GM19324 (cell line): ENCODE results near the gene SHISAL1.
"Not testable (repeated sequence)": the region's sequence is repeated elsewhere in the genome, so short reads cannot be mapped to it uniquely, and the experiment has no call there.

Experiments
- ATAC-seq: cut with Tn5 transposase; IDR thresholded peaks from one replicate; pipeline ENCODE4 v1.9.1; 2021; ENCODE audit warnings: mild to moderate bottlenecking, moderate library complexity; ENCODE audit not compliant: unreplicated experiment, low FRiP score

The SHISAL1 gene

DNA sequence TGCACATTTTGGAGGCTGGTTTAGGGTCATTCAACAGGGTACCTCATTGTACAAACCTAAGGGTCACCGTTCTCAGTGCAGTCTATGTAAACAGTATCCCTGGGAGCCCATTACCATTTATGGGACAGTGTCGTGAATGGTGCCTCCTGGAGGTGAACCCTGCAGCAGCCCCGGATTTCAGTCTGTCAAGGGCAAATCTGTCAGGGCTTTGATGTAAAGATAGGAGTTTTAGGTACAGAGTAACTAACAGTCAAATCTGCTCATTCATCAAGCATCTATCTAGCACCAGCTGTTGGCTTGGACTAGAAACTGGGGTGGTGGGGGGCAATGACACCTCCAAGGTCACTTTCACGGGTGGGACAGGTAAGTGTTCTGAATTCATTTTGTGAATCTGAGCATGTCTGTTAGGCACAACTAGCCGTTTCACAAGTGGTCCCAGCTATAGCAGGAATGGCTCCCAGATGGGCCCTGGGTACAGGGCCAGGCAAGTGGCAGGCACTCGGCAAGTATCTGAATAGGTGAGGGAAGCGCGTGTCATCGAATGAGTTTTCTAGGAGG, 68.4 kb downstream of the SHISAL1 start:
- ATAC-seq: no peak

DNA sequence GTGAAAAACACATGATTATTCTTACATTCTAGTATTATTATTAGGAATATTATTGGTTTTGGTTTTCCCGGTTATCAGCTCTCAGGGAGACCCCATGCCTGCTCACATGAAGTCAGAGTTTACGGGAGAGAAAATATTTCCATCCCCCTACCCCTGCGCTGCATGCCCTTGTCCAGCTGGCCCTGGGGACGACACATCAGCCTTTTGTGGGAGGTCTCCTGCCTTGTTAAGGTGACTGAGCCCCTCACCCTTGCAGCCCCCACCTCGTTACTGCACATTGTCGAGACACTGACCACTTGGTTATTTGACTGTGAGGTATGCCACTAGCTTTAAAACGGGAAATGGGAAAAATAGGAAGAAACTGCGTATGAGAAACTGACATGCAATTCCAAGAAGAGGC, 69.0 kb downstream of the SHISAL1 start:
- ATAC-seq: no peak

DNA sequence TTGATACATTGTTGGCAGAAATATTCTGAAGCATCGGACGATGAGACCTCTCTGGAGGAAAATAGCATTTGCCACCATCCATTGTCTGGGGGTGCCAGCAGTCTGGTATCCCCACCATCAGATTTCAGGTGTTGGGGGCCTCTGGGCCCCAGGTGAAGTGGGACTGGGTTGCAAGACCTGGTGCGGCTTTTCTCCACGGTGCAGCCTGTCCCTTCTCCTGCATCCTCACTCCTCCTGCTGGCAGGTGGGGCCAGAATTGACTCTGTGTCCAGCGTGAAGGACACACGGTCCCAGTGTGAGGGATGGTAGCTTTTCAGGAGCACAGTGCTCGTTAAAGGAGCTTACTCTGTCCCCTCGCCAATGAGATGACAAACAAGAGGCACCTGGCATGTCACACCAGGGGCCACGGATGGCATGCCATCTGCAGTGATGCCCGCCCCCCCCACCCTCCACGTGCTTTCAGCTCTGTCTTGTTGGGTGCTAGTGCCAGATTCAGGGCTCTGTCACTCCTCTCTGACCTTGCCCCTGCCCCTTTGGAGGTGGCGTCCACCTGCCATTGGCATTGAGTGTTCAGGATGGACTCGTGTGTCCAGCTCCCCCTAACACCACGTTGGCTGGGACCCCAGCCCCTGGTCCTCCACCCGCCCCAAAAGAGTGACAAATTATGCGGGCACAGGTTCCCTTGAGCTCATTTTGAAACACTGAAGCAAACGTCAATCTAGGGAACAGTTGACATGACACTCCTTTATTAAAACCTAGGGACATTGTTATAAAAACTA, 69.6 kb downstream of the SHISAL1 start:
- ATAC-seq: no peak

DNA sequence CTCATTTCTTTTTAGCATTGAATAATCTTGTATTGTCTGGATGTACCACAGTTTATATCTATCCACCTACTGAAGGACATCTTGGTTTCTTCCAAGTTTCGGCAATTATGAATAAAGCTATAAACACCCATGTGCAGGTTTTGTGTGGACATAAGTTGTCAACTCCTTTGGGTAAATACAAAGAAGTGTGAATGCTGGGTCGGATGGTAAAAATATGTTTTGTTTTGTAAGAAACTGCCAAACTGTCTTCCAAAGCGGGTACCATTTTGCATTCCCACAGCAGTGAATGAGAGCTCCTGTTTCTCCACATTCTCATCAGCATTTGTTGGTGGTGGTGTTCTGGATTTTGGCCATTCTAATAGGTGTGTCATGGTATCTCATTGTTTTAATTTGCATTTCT, 71.6 kb downstream of the SHISAL1 start:
- not testable (repeated sequence) for ATAC-seq

DNA sequence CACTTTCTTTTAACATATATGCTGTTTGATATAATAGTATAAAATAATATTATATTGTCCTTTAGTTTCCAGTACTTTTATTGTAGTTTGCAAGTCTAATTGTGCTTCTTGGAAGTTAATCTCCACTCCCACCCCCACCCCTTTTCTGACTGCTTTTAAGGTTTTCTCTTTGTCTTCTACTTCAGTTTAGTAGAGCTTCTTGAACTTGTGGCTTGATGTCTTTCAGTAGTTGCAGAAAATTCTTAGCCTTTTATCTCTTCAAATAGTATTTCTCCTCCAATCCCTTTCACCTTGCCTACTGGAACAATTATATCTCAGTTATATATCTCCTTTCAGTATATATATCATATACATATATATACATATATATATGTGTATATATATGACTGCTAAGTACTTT, 75.5 kb downstream of the SHISAL1 start:
- ATAC-seq: no peak

DNA sequence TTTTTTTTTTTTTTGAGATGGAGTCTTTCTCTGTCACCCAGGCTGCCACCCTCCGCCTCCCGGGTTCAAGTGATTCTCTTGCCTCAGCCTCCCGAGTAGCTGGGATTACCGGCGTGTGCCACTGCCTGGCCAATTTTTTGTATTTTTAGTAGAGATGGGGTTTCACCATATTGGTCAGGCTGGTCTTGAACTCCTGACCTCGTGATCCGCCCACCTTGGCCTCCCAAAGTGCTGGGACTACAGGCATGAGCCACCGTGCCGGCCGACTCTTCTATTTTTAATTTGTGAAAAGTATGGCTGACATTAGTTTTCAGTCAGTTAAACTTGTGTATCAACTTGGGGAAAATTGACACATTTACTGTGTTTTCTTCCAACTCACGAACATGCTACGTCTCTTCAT, 78.4 kb downstream of the SHISAL1 start:
- not testable (repeated sequence) for ATAC-seq

DNA sequence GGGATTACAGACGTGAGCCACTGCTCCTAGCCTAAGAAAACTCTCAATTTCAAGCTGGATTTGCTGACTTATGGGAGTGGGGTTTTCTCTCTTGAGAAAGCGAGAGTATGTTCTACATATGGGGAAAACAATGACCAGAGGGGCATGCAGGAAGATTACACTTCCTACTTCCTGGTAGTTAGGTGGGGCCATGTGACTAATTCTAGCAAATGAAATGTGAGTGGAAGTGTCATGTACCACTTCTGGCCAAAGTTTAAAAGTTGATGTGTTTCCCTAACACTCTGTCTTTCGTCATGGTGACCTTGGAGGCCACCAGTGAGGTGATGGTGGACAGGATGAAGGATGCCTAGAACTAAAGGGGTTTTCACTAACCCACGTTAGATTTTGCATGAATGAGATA, 81.5 kb downstream of the SHISAL1 start:
- ATAC-seq: no peak

DNA sequence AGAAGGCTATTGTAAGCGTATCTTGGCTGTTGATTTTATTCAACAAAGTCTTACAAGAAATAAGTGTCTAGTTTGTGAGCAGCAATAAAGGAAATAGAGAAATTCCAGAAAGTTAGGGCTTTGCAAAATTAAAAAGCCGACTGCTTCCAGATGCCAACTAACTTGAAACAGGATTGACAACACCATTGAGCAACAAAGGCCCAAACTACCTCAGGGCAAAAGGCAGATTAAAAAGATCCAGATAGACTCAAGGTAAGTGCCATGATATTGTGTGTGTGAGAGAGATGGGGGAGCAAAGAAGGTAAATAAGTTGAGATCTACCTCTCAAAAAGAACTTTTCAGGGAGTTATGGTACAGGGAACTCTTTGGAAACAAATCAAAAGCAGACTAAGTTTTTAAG, 82.9 kb downstream of the SHISAL1 start:
- ATAC-seq: no peak

DNA sequence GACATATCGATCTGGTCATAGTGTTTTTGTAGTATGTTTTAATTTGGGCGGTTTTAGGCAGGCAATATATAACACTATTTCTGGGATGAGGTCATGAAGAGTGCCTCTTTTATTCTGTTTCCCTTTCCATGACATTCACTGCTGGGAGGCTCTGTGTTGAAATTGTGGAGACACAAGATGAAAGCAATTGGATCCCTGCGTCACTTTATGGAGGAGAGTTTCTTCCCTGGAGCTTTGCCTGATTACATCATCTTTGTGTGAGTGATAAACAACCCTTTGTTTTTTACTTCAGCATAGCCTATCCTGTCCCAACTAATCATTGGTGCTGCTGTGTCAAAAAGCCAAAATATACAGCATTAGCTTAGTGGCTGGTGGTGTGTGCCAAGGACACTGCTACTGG, 83.4 kb downstream of the SHISAL1 start:
- no peak for ATAC-seq

DNA sequence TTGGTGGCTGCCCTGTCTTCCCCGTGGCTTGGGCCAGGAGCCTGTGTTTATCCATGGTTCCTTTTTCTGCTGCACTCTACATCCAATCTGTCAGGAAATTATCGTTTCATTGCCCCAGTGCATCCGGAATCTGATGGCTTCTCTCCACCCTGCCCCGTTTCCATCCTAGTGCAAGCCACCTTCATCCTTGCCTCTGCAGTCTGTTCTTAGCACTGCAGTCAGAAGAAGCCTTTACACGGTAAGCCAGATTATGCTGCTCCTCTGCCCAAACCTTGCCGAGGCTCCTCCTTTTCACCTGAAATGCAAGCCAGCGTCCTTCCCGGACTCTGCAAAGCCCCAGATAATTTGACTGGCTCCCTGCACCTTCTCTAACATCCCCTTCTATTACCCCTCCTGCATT, 86.9 kb downstream of the SHISAL1 start:
- no peak for ATAC-seq

DNA sequence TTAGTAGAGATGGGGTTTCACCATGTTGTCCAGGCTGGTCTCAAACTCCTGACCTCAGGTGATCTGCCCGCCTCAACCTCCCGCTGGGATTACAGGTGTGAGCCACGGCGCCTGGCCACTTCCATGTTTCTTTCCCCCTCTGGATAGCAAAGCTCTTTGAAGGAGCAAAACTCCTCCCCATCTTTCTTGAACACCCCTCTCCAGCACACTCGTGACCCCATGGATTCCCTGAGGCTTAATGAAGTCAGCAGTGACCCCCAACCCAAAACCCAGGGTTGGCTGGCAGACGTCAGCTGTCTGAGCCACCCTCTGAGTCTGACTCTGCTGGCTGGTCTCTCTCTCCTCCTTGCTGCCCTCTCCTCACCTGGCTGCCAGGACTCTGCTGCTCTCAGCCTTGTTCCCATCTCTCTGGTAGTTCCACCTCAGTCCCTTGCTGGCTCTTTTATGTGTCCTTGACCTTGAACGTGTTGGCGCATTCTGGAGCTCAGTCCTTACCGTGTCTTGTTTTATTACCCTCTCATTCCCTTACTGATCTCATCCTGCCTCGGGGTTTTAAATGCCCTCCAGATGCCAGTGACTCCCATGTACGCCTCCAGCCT, 87.6 kb downstream of the SHISAL1 start:
- ATAC-seq: no peak

DNA sequence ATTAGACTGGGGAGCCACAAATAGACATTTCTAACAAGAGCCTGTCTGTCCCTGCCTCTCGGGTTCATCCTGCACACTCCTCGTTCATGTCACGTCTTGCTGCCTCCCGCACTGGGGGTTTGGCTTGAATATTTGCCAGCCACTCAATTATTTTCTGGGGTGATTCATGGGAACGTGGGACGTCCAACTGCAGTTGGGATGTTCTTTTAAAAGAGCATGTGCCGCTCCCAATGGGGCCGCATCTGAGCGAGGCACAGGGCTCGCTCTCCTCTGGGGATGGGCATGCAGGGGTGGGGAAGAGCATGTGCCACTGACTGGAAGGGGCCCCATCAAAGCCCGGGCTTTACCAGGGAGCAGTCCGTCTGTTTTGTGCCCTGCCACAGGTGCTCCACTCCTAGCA, 88.6 kb downstream of the SHISAL1 start:
- ATAC-seq: no peak

DNA sequence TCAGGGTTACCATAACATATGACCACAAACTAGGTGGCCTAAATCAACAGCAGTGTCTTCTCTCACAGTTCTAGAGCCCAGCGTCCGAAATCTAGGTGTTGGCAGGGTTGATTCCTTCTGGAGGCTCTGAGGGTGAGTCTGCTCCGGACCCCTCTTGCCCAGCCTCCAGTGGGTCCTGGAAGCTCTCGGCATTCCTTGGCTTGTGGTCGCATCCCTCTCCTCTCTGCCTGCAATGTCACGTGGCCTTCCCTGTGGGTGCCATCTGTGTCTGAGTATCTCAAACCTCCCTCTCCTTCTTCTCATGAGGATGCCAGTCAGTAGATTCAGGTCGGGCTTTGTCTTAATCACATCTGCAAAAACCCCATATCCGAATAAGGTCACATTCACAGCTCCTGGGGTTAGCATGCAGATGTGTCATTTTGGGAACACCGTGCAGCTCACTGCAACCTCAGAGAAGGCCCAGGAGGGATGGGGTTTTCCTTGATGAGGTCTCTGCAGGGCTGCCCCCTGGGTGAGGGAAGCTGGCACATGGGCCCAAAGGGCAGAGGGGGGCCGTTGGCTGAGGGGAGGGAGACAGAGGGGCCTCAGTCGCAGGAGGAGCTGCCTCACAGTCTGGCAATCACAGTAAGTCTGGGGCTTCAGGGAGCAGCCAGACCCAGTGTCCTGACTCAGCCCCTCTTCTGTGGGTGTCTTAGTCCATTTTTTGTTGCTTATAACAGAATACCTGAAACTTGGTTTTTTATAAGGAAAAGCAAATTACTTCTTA, 90.9 kb downstream of the SHISAL1 start:
- ATAC-seq: no peak

DNA sequence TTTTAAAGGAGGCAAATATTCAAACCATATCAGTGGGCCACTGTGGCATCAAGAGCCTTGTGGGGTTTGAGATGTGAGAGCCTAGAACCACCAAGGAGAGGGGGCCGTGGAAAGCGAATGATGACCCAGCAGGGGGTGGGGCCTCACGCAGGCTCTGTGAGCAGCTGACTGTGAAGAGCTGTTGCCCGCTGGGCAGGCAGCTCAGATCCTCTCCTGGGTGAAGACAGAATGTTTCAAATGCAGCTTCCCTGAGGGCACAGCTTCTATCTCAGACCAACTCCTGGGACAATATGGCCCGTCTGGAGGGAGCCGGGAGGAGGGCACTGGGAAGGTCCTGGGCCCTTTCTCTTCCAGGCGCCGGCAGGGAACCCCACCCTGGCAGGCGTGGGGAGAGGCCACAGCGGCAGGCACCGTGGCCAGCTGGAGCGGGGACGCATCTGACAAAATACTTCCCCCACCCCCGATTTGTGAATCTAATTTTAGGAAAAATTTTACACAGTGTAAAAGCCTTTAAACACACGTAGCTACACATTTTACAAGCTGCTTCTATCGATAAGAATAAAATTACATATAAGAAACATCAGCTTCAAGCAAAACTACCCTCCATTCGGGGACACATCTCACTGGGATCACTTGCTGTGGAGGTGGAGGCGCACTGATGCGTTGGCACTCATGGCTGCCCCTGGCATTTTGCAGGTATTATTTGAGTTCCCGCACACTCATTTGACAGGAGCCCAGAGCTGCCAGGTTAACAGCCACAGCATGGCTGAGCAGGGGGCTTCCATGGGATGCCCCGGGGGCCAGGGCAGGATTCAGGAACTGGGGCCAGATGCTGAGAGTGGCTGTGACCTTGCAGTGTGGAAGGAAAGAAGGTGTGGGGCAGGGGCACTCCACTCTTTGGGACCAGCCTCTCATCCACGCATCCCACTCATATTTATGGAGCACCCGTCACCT, 91.7 kb downstream of the SHISAL1 start:
- ATAC-seq: no peak

DNA sequence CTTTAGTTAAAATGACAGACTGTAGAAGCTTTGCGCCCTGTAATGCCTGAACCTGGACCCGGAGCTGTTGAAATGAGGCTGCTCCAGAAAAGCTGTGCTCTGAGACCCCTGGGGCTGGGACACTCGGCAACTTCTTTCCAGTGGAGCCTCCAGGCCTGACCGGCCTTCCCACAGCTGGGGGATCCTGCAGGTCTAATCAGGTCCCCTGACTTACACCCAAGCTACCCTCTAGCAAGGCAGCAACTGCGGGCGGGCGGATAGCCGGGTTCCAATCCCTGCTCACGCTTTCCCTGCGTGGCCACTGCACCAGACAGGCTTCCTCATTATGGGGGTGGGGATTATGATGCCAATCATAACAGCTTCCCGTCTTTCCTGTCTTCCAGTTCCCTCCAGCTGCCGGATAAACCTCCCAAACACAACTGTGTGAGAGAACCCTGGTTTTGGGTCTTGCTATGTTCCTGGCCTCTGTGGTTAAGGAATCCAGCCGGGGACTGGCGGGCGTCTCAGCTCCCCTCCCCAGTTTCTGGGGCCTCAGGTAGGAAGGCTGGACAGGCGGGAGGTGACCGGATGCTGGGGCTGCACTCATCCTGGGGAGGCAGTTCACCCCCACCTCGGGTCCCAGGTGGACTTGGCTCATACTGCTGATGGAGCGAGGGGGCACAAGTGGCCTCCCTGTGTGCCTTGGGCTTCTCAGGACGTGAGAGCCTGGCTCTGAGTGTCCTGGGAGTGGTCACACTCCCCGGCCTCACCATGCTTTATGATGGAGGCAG, 93.5 kb downstream of the SHISAL1 start:
- no peak for ATAC-seq

DNA sequence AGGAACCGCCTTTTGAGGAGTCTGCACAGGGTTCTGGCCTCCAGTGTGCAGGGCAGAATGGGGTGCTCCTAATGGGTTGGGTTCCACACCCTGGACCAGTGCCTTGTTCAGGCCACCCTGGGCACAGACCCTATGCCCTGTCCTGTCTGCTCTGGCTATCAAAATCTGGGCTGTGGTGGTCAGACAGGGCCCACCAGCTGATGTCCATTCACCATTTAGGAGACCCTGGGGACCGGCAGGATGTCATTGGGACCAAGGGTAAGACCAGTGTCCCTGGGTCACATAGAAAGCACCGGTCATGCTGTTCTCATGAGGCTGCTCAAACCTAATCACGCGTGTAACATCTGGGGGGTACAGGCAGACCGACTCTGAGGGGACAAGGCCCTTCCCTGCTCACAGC, 94.7 kb downstream of the SHISAL1 start:
- no peak for ATAC-seq

DNA sequence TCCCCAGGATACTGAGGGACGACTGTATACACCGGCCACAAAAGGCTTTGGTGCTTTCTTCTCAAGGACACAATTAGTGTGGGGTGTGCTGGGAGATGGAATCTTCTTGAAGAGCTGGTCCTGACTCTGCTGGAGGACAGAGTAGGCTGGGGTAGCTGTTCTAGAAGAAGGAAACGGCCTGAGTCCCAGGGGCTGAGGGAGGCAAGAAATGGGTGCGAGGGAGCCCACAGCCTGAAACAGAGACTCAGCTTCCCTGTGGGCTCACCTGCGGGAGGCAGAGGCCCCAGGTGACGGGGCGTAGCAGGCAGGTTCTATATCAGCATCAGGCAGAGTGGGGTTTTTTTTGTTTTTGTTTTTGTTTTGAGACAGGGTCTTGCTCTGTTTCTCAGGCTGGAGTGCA, 95.4 kb downstream of the SHISAL1 start:
- no peak for ATAC-seq

DNA sequence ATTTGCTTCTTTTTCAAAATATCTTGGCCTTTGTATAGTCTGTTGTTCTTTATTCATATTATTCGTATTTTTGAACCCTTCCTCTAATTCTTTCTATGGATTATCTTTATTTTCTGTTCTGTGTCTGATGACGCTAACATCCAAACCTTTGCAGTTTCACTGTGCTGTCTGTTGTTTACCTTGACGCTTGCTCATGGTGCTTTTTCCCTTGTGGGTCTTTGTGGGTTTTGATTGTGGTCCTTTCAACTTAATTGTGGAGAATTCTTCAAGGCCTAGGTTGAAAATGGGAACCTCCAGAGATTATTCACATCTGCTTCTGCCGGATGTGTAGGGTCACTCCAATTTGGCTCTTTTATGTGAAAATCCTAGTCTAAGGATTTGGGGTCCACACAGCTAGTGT, 97.5 kb downstream of the SHISAL1 start:
- ATAC-seq: no peak

DNA sequence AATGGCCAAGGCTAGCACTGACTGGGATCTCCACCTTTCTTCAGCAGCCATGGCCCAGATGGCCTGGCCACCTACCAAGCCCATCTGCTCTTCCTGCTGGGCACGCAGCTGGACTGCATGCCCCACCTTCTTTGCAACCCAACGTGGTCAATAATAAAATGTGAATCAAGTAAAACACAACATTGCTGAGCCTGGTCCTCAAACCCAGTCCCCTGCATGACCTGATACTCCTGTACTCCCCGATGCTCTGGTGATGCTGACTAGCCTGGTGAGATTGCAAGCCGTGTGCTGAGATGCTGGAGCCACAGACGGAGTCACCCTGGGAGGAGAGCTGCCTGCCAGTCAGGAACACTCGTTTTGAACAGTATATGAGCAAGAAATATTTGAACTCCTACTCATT, 98.0 kb downstream of the SHISAL1 start:
- ATAC-seq: no peak

DNA sequence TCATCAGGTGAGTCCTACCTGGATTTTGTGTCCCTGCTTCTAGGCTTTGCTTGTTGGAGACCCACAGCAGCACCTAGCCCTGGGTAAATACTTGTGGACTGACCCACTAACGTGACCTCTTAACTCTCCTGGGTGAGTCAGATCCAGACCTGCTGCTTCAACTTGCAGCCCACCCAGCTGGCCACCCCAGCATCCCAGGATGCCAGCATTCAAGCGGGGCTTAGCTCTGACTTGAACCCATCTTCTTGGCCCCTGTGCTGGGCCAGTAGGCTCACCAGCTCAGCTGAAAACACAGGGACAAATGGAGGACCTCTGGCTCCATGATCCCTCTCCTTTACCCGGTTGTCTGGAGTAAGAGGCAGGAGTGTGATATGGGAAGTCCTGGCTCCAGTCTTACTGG, 98.6 kb downstream of the SHISAL1 start:
- no peak for ATAC-seq
